Prostate gland (tissue), 2 donors: Measurements from ENCODE around the gene NDUFB1.

ENCODE experiments used
- CTCF ChIP-seq, 4 experiments: fragments of 200-600 bp in 2 of 4; fragments of 450-650 bp in 2 of 4; sonication (generic) in 2 of 4; IDR thresholded peaks; 1 replicate in 3 of 4; 2 replicates in 1 of 4; pipeline ENCODE4 v1.5.1; 2016 to 2019; ENCODE audit warnings: antibody characterized with exemption in 4 of 4, mild to moderate bottlenecking in 2 of 4, moderate library complexity in 2 of 4
- POLR2A ChIP-seq: fragments of 450-650 bp; IDR thresholded peaks from one replicate; pipeline ENCODE4 v1.6.1; 2016; ENCODE audit warnings: antibody characterized with exemption, mild to moderate bottlenecking

GRCh38 chr14:92134456-92134855, 12.9 kb upstream of the NDUFB1 start:
- TF ChIP-seq CTCF (IDR thresholded peaks at IDR 0.05) (no peak), POLR2A (no peak)
